Endothelial cell of umbilical vein (primary cell): ENCODE results near the gene ZDHHC22. TPM values are rescaled to one million over a fixed set of nuclear protein-coding genes. Genes with fewer than 3 reads are reported as not detected.

Experiments used
- BruUV-seq: library from RNA; stranded (reverse); fragments of 400-500 nt; replicated peaks from 2 replicates; lab custom pipeline; 2021; lab: Mats Ljungman, UMichigan
- CTCF ChIA-PET: fragments of 300-600, 350-600 bp; sonication (Branson Sonifier 250); formaldehyde crosslinking; loops from one replicate; lab custom pipeline; 2021; ENCODE audit warnings: antibody characterized with exemption, inconsistent platforms; lab: Charles Lee
- POLR2A ChIA-PET: fragments of 300-600, 350-600 bp; sonication (Branson Sonifier 250); formaldehyde crosslinking; loops from one replicate; lab custom pipeline; 2021; ENCODE audit warnings: antibody characterized with exemption, inconsistent platforms; lab: Charles Lee
- DNase-seq: peaks from one replicate; pipeline ENCODE4 v3.0.0-alpha.2; 2011; ENCODE audit warnings: low read depth, low spot score
- FAIRE-seq: peaks from 2 replicates; lab custom pipeline; 2011; peaks lifted over from hg19 to GRCh38; lab: Jason Lieb, UNC
- H2AFZ ChIP-seq: 2 replicates; pipeline ENCODE4 v1.6.0; 2012; ENCODE audit warnings: low read depth, low read length, control low read depth, inconsistent platforms
- H3K27ac ChIP-seq: 2 replicates; pipeline ENCODE4 v1.5.1; 2011; ENCODE audit warnings: low read depth, mild to moderate bottlenecking, control low read depth, low read length, moderate library complexity; ENCODE audit not compliant: insufficient read depth
- H3K27me3 ChIP-seq, 2 experiments: 2 replicates each; pipeline versions ENCODE4 v1.6.0 to v1.6.1; 2011; ENCODE audit warnings: low read length in 2 of 2, mixed read lengths in 1 of 2; ENCODE audit not compliant: control insufficient read depth in 2 of 2, insufficient read depth in 2 of 2
- H3K36me3 ChIP-seq, 2 experiments: 2 replicates in 1 of 2; 3 replicates in 1 of 2; pipeline ENCODE4 v1.5.1; 2011; ENCODE audit warnings: low read length in 2 of 2, mild to moderate bottlenecking in 1 of 2, moderate library complexity in 1 of 2; ENCODE audit not compliant: control insufficient read depth in 2 of 2, insufficient read depth in 2 of 2; ENCODE audit errors: extremely low read depth in 1 of 2
- H3K4me1 ChIP-seq: 3 replicates; pipeline ENCODE4 v1.5.1; 2011; ENCODE audit warnings: mild to moderate bottlenecking, low read length; ENCODE audit not compliant: control insufficient read depth, insufficient read depth; ENCODE audit errors: extremely low read depth
- H3K4me2 ChIP-seq: 2 replicates; pipeline ENCODE4 v1.6.1; 2011; ENCODE audit warnings: low read length, control low read depth, mixed read lengths; ENCODE audit not compliant: insufficient read depth
- H3K4me3 ChIP-seq, 3 experiments: fragments of 200-600 bp in 1 of 3; sonication (generic), shearing (Covaris generic) in 1 of 3; replicated peaks in 1 of 3; 2 replicates each; pipeline ENCODE4 v1.5.1; 2011 to 2016; ENCODE audit warnings: control low read depth in 3 of 3, low read length in 3 of 3, mild to moderate bottlenecking in 2 of 3, inconsistent platforms in 1 of 3, low read depth in 1 of 3, moderate library complexity in 1 of 3; ENCODE audit not compliant: insufficient read depth in 1 of 3
- H3K79me2 ChIP-seq: 2 replicates; pipeline ENCODE4 v1.6.0; 2012; ENCODE audit warnings: low read length, inconsistent platforms; ENCODE audit not compliant: control insufficient read depth, insufficient read depth
- H3K9ac ChIP-seq: replicated peaks from 2 replicates; pipeline ENCODE3; 2011; ENCODE audit warnings: low read length, control low read depth; ENCODE audit not compliant: insufficient read depth; ENCODE audit errors: extremely low read depth
- H3K9me1 ChIP-seq: replicated peaks from 3 replicates; pipeline ENCODE4 v1.6.0; 2011; ENCODE audit warnings: mild to moderate bottlenecking, low read length; ENCODE audit not compliant: control insufficient read depth, insufficient read depth; ENCODE audit errors: extremely low read depth
- H3K9me3 ChIP-seq: replicated peaks from 2 replicates; pipeline ENCODE4 v1.5.1; 2012; ENCODE audit warnings: low read length, inconsistent platforms; ENCODE audit not compliant: control insufficient read depth, insufficient read depth
- H4K20me1 ChIP-seq: replicated peaks from 2 replicates; pipeline ENCODE3; 2011; ENCODE audit warnings: mild to moderate bottlenecking, low read length; ENCODE audit not compliant: control insufficient read depth, insufficient read depth; ENCODE audit errors: extremely low read depth
- EZH2 ChIP-seq: IDR thresholded peaks from 2 replicates; pipeline ENCODE4 v1.6.1; 2012; ENCODE audit warnings: borderline replicate concordance, low read depth, mild to moderate bottlenecking, moderate library complexity, low read length, inconsistent platforms; ENCODE audit not compliant: severe bottlenecking
- FOS ChIP-seq: IDR thresholded peaks from 2 replicates; pipeline ENCODE4 v1.6.1; 2011; ENCODE audit warnings: mild to moderate bottlenecking, low read length, moderate library complexity, borderline replicate concordance; ENCODE audit not compliant: insufficient read depth
- GATA2 ChIP-seq: IDR thresholded peaks from 2 replicates; pipeline ENCODE4 v1.7.0; 2011; ENCODE audit warnings: low read depth, mild to moderate bottlenecking, moderate library complexity, mixed read lengths, low read length; ENCODE audit not compliant: insufficient read length, insufficient read depth
- JUN ChIP-seq: IDR thresholded peaks from 2 replicates; pipeline ENCODE4 v1.6.1; 2011; ENCODE audit warnings: borderline replicate concordance, low read depth; ENCODE audit not compliant: insufficient read length, insufficient read depth
- MYC ChIP-seq: IDR thresholded peaks from one replicate; pipeline ENCODE4 v1.6.1; 2011; ENCODE audit warnings: mild to moderate bottlenecking, low read depth, low read length
- POLR2A ChIP-seq: IDR thresholded peaks from 2 replicates; pipeline ENCODE4 v1.6.1; 2012; ENCODE audit warnings: low read depth, mild to moderate bottlenecking, control low read depth, low read length
- POLR2AphosphoS5 ChIP-seq: IDR thresholded peaks from 2 replicates; pipeline ENCODE4 v1.6.1; 2012; ENCODE audit warnings: low read depth, mild to moderate bottlenecking, control low read depth, low read length, moderate library complexity; ENCODE audit not compliant: insufficient read depth
- dilution Hi-C: fragments of 300-500 bp; cut with MboI; formaldehyde crosslinking; loops from one replicate; pipeline ENCODE4 v1.15.0; 2019; ENCODE audit warnings: low sequenced_read_pairs; ENCODE audit not compliant: extremely low pct_ligation_motif_present
- intact Hi-C: fragments of 100-400 bp; cut with micrococcal nuclease; formaldehyde crosslinking; loops from one replicate; pipeline ENCODE4 v1.10.0; 2022
- polyA plus RNA-seq, 4 experiments: library from polyadenylated mRNA; depleted of rRNA in 3 of 4; stranded (reverse) in 3 of 4; unstranded in 1 of 4; fragments of >200 nt; gene quantifications; 2 replicates each; pipeline versions ENCODE4 v1.2.1 to v1.2.3, GENCODE V29; 2011 to 2012; ENCODE audit warnings: missing spikeins in 1 of 4
- total RNA-seq: library from RNA; stranded (reverse); gene quantifications from 2 replicates; pipeline ENCODE4 v1.2.3, GENCODE V29; 2021
- TF ChIP-seq, protein P1 (sequence below): IDR thresholded peaks from 2 replicates; pipeline ENCODE4 v1.6.1; 2011; ENCODE audit not compliant: insufficient read depth, insufficient read length
- TF ChIP-seq, protein P2 (sequence below), 2 donors: IDR thresholded peaks; 1 replicate in 1 of 2; 2 replicates in 1 of 2; pipeline ENCODE4 v1.5.1; 2011; ENCODE audit warnings: low read length in 2 of 2, mild to moderate bottlenecking in 2 of 2, moderate library complexity in 2 of 2, control low read depth in 1 of 2, inconsistent platforms in 1 of 2, low read depth in 1 of 2; ENCODE audit not compliant: insufficient read depth in 1 of 2; ENCODE audit errors: extremely low read depth in 1 of 2

ZDHHC22 gene
- total and polyA plus RNA-seq, 2 donors (not counting 3 experiments of a cell fraction or from before 2014, with no cell fraction given) = 0.03 to 0.24 TPM

DNA sequence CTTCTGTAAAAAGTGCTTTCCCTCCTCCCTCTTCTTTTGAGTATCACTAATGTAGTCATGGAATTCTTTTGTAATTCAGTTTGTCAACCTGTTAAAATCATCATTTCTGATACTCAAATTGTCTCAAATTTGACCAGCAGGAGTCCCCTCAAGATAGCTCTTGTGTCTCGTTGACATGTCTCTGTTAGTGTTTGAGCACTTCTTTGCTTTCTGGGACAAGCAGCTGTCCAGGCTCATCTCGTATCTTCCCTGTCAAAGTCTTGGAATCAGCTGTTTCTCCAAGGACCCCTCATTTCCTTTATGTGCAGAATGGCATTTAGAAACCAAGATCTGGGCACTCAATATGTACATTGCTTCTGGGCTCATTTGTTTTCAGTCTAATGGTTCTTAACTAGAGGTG lies 32.8 kb downstream of the ZDHHC22 start:
- ChIA-PET POLR2A (no interaction called here), CTCF (interaction anchor here (1.1 to 1.8 kb wide), 4 partner anchors 9 to 236 kb away, joined by 4 to 10 read pairs (median 4); partner anchors contain the start of gene CIPC)
- Histone ChIP-seq H3K9me3 (no peaks in the 10 kb centered on the region), H3K9me1 (no peaks in the 10 kb centered on the region), H3K4me3 (no peak overlapping the region), H2AFZ (no peak overlapping the region), H4K20me1 (no peaks in the 10 kb centered on the region), H3K9ac (no peak overlapping the region), H3K4me1 (peaks cover 14% of the 10 kb centered on the region), H3K79me2 (peaks cover 8% of the 10 kb centered on the region), H3K4me2 (no peak overlapping the region), H3K27me3 (no peaks in the 10 kb centered on the region), H3K27ac (no peak overlapping the region), H3K36me3 (peaks cover 3 to 12% of the 10 kb centered on the region in 2 experiments)
- dilution Hi-C loops = no loop called here
- DNase-seq (no peak), FAIRE-seq (no peak)
- TF ChIP-seq GATA2 (no peak), POLR2A (no peak), MYC (no peak), POLR2AphosphoS5 (no peak), JUN (no peak), EZH2 (no peak), FOS (no peak)
- TF ChIP-seq, protein P1, sequence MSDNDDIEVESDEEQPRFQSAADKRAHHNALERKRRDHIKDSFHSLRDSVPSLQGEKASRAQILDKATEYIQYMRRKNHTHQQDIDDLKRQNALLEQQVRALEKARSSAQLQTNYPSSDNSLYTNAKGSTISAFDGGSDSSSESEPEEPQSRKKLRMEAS = no peak
- TF ChIP-seq, protein P2, sequence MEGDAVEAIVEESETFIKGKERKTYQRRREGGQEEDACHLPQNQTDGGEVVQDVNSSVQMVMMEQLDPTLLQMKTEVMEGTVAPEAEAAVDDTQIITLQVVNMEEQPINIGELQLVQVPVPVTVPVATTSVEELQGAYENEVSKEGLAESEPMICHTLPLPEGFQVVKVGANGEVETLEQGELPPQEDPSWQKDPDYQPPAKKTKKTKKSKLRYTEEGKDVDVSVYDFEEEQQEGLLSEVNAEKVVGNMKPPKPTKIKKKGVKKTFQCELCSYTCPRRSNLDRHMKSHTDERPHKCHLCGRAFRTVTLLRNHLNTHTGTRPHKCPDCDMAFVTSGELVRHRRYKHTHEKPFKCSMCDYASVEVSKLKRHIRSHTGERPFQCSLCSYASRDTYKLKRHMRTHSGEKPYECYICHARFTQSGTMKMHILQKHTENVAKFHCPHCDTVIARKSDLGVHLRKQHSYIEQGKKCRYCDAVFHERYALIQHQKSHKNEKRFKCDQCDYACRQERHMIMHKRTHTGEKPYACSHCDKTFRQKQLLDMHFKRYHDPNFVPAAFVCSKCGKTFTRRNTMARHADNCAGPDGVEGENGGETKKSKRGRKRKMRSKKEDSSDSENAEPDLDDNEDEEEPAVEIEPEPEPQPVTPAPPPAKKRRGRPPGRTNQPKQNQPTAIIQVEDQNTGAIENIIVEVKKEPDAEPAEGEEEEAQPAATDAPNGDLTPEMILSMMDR (IDR thresholded peaks at IDR 0.05; ENCODE audit: extremely low read depth in 1 of 2, insufficient read depth in 1 of 2, low read depth in 1 of 2, low read length in 2 of 2) = no peak
- no TSS peak for BruUV-seq
- intact Hi-C loops = no loop called here
